ENCODE results near the gene ACTG1.
A peak's percentile ranks its signal among the peaks of the same experiment; 100 is the strongest.

Gene ACTG1

GRCh38 chr17:81512562-81513371 is at the start of gene ACTG1:
Gene ACTG1 (minus strand): TSS chr17:81512799. CDS start chr17:81512354, 445 bp downstream.
- peak; percentile 88 for DNase-seq

GRCh38 chr17:81561494-81561885 is 48.9 kb upstream of the ACTG1 start:
- DNase-seq = no peak

- DNase-seq = no peak
Measured at GRCh38 chr17:81558941-81559806, 46.6 kb upstream of the ACTG1 start.

GRCh38 chr17:81558115-81558468 is 45.5 kb upstream of the ACTG1 start:
- DNase-seq = no peak

- no peak for DNase-seq
Measured at GRCh38 chr17:81557276-81558114, 44.9 kb upstream of the ACTG1 start.

- no peak for DNase-seq
Measured at GRCh38 chr17:81556863-81557262, 44.3 kb upstream of the ACTG1 start.

- DNase-seq = no peak
Measured at GRCh38 chr17:81556175-81556691, 43.6 kb upstream of the ACTG1 start.

GRCh38 chr17:81553616-81554181 is 41.1 kb upstream of the ACTG1 start:
- no peak for DNase-seq

- DNase-seq = peak; percentile 75
Measured at GRCh38 chr17:81553018-81553615, 40.5 kb upstream of the ACTG1 start.

GRCh38 chr17:81552244-81553017 is 39.8 kb upstream of the ACTG1 start, which contains the start of gene FAAP100:
Gene FAAP100 (minus strand): TSS chr17:81552353. CDS start chr17:81552330, 23 bp downstream.
- DNase-seq = peak; percentile 81

- no peak for DNase-seq
Measured at GRCh38 chr17:81551458-81552243, 39.1 kb upstream of the ACTG1 start.

- no peak for DNase-seq
Measured at GRCh38 chr17:81550830-81551457, 38.3 kb upstream of the ACTG1 start.

GRCh38 chr17:81550285-81550684 is 37.7 kb upstream of the ACTG1 start:
- no peak for DNase-seq

- DNase-seq = no peak
Measured at GRCh38 chr17:81549826-81550225, 37.2 kb upstream of the ACTG1 start.

- no peak for DNase-seq
Measured at GRCh38 chr17:81549031-81549557, 36.5 kb upstream of the ACTG1 start.

GRCh38 chr17:81547614-81547982 is 35.0 kb upstream of the ACTG1 start:
- no peak for DNase-seq

- no peak for DNase-seq
Measured at GRCh38 chr17:81546906-81547613, 34.5 kb upstream of the ACTG1 start.

- DNase-seq = no peak
Measured at GRCh38 chr17:81545160-81545949, 32.8 kb upstream of the ACTG1 start.

Data from stimulated activated CD4-positive, alpha-beta T cell treated with anti-CD3 and anti-CD28 coated beads, Interleukin-12 subunit alpha, Interleukin-12 subunit beta, amount 100 ng/mL, for 4 hours (primary cell).